NB4 (cell line): ENCODE measurements around the gene CYSRT1.

Experiments used
- CTCF ChIP-seq: IDR thresholded peaks from one replicate; pipeline ENCODE4 v1.5.1; 2012; ENCODE audit warnings: low read depth, low read length
- MAX ChIP-seq: IDR thresholded peaks from 2 replicates; pipeline ENCODE4 v1.6.1; 2011; ENCODE audit warnings: low read depth, low read length
- MYC ChIP-seq: IDR thresholded peaks from 2 replicates; pipeline ENCODE4 v1.6.1; 2011; ENCODE audit warnings: low read depth, low read length

- TF ChIP-seq MAX (peak; percentile 39; the same call in 1 of the 2 replicates), CTCF (no peak), MYC (peak; percentile 65)
These were observed 16.0 kb downstream of the CYSRT1 start, which contains the start of gene TUBB4B for GRCh38 chr9:137240841-137241489.
